Liver (tissue), 9 donors: ENCODE results near the gene ZNF79. TPM values are rescaled to one million over a fixed set of nuclear protein-coding genes. Genes with fewer than 3 reads are reported as not detected.

Source experiments
- DNase-seq: peaks from one replicate; pipeline ENCODE4 v3.0.0-alpha.2; 2017; ENCODE audit warnings: low spot score
- H3K27ac ChIP-seq, 2 donors: one replicate each; pipeline ENCODE4 v1.7.0; 2013; ENCODE audit warnings: inconsistent platforms in 2 of 2, low read length in 2 of 2, control low read depth in 1 of 2, low read depth in 1 of 2, mild to moderate bottlenecking in 1 of 2
- H3K27me3 ChIP-seq, 4 donors: one replicate each; pipeline versions ENCODE4 v1.6.1 to v1.7.0; 2013; ENCODE audit warnings: low read length in 3 of 4, inconsistent platforms in 1 of 4, mild to moderate bottlenecking in 1 of 4, moderate library complexity in 1 of 4; ENCODE audit not compliant: control insufficient read depth in 4 of 4, insufficient read depth in 4 of 4
- H3K36me3 ChIP-seq, 4 donors: one replicate each; pipeline versions ENCODE4 v1.6.1 to v1.7.0; 2013; ENCODE audit warnings: low read length in 3 of 4, mild to moderate bottlenecking in 3 of 4, low read depth in 1 of 4, moderate library complexity in 1 of 4; ENCODE audit not compliant: control insufficient read depth in 4 of 4, insufficient read depth in 3 of 4
- H3K4me1 ChIP-seq, 4 donors: one replicate each; pipeline versions ENCODE4 v1.6.1 to v1.7.0; 2013; ENCODE audit warnings: low read length in 3 of 4, mild to moderate bottlenecking in 3 of 4, moderate library complexity in 1 of 4; ENCODE audit not compliant: control insufficient read depth in 4 of 4, insufficient read depth in 4 of 4
- H3K4me3 ChIP-seq, 3 donors: one replicate each; pipeline versions ENCODE4 v1.6.1 to v1.7.0; 2013; ENCODE audit warnings: low read length in 3 of 3, control low read depth in 1 of 3, low read depth in 1 of 3, mild to moderate bottlenecking in 1 of 3
- H3K9ac ChIP-seq, 2 donors: one replicate each; pipeline ENCODE4 v1.7.0; 2013; ENCODE audit warnings: low read length in 2 of 2, mild to moderate bottlenecking in 2 of 2, moderate library complexity in 2 of 2, control low read depth in 1 of 2, low read depth in 1 of 2
- H3K9me3 ChIP-seq, 4 donors: one replicate each; pipeline versions ENCODE4 v1.6.1 to v1.7.0; 2013; ENCODE audit warnings: low read length in 3 of 4; ENCODE audit not compliant: control insufficient read depth in 4 of 4
- EGR1 ChIP-seq, 2 donors: IDR thresholded peaks; 2 replicates each; pipeline ENCODE4 v1.6.1; 2016 to 2018; ENCODE audit warnings: antibody characterized with exemption in 2 of 2, low read depth in 2 of 2
- FOXA1 ChIP-seq: IDR thresholded peaks from 2 replicates; pipeline ENCODE4 v1.6.1; 2016; ENCODE audit warnings: antibody characterized with exemption
- FOXA2 ChIP-seq: IDR thresholded peaks from 2 replicates; pipeline ENCODE4 v1.6.1; 2016; ENCODE audit warnings: antibody characterized with exemption
- GABPA ChIP-seq, 2 donors: IDR thresholded peaks in 1 of 2; conservative IDR thresholded peaks in 1 of 2; 2 replicates each; pipeline ENCODE4 v1.6.1; 2016; ENCODE audit warnings: antibody characterized with exemption in 2 of 2, mild to moderate bottlenecking in 1 of 2, moderate library complexity in 1 of 2
- HNF4A ChIP-seq, 2 donors: conservative IDR thresholded peaks; 2 replicates each; pipeline ENCODE4 v1.6.1; 2016; ENCODE audit warnings: antibody characterized with exemption in 2 of 2, mild to moderate bottlenecking in 2 of 2
- HNF4G ChIP-seq: IDR thresholded peaks from 2 replicates; pipeline ENCODE4 v1.6.1; 2016; ENCODE audit warnings: antibody characterized with exemption
- JUND ChIP-seq, 2 donors: IDR thresholded peaks; 2 replicates each; pipeline ENCODE4 v1.6.1; 2016; ENCODE audit warnings: antibody characterized with exemption in 2 of 2
- NR2F2 ChIP-seq: IDR thresholded peaks from 2 replicates; pipeline ENCODE4 v1.6.1; 2016; ENCODE audit warnings: antibody characterized with exemption
- RAD21 ChIP-seq, 2 donors: IDR thresholded peaks; 2 replicates each; pipeline ENCODE4 v1.6.1; 2016; ENCODE audit warnings: antibody characterized with exemption in 2 of 2, mild to moderate bottlenecking in 2 of 2
- RXRA ChIP-seq, 2 donors: IDR thresholded peaks; 2 replicates each; pipeline ENCODE4 v1.6.1; 2017 to 2018; ENCODE audit warnings: antibody characterized with exemption in 2 of 2, mild to moderate bottlenecking in 1 of 2
- SP1 ChIP-seq: IDR thresholded peaks from 2 replicates; pipeline ENCODE4 v1.6.1; 2018; ENCODE audit warnings: antibody characterized with exemption, mild to moderate bottlenecking
- TAF1 ChIP-seq: conservative IDR thresholded peaks from 2 replicates; pipeline ENCODE4 v1.6.1; 2016; ENCODE audit warnings: antibody characterized with exemption, mild to moderate bottlenecking
- YY1 ChIP-seq: IDR thresholded peaks from 2 replicates; pipeline ENCODE4 v1.6.1; 2016; ENCODE audit warnings: antibody characterized with exemption, mild to moderate bottlenecking
- WGBS: extraction: QIAGEN DNeasy Blood & Tissue Kit; methylation state at CpG from one replicate; pipeline ENCODE4 v1.1.7; 2013; 5-methylcytosine and 5-hydroxymethylcytosine counted together
- polyA plus RNA-seq, 2 donors: library from polyadenylated mRNA; stranded (reverse) in 1 of 2; unstranded in 1 of 2; fragments of 200-250 nt in 1 of 2; fragments of >200 nt in 1 of 2; fragmentation: Nextera tagmentation in 1 of 2; extraction: Ambion mirVana in 1 of 2; gene quantifications; one replicate each; pipeline versions ENCODE4 v1.2.1 to v1.2.3, GENCODE V29; 2013 to 2015
- total RNA-seq, 2 donors: library from RNA; depleted of rRNA; stranded (reverse); fragments of >200 nt; gene quantifications; one replicate each; pipeline ENCODE4 v1.2.3, GENCODE V29; 2014
- TF ChIP-seq, protein P1 (sequence below): fragments of 150-350 bp; IDR thresholded peaks from 2 replicates; pipeline ENCODE4 v1.5.1; 2017; ENCODE audit warnings: improper control_type of control experiment, low read depth, low read length; ENCODE audit not compliant: missing input control
- TF ChIP-seq, protein P2 (sequence below): IDR thresholded peaks from 2 replicates; pipeline ENCODE4 v1.6.1; 2016; ENCODE audit warnings: antibody characterized with exemption
- TF ChIP-seq, protein P3 (sequence below): IDR thresholded peaks from 2 replicates; pipeline ENCODE4 v1.6.1; 2016; ENCODE audit warnings: antibody characterized with exemption, mild to moderate bottlenecking
- TF ChIP-seq, protein P4 (sequence below): IDR thresholded peaks from 2 replicates; pipeline ENCODE4 v1.6.1; 2016; ENCODE audit warnings: antibody characterized with exemption
- TF ChIP-seq, protein P5 (sequence below): IDR thresholded peaks from 2 replicates; pipeline ENCODE4 v1.6.1; 2016; ENCODE audit warnings: antibody characterized with exemption
- donor health status: healthy.
- donor health status: healthy.
- donor health status: healthy.
- donor health status: healthy.
- donor health status: healthy.

ZNF79 gene
- total and polyA plus RNA-seq, 4 donors: 2.2 to 6.9 (median 4.2) TPM

DNA sequence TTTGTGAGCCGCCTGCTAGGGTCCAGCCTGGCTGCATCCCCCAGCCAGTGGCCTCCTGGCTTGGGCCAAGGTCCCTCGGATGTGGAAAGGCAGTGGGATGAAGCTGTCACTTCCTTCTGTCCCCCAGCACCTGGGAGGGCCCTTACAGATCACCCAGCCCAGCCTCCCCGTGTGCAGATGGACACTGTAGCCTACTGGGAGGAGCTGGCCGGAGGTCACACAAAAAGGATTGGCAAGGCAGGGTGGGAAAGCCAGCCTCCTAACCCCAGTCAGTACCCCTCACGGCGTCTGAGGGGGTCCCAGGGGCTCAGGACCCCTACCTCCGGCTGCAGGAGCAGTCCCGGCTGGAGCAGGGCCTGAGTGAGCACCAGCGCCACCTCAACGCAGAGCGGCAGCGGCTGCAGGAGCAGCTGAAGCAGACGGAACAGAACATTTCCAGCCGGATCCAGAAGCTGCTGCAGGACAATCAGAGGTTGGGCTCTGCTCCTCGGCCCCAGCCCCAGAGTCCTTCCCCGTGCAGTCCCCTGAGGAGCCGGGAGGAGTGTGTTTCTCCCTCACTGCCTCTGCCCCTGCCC is 55.4 kb downstream of the ZNF79 start:
- no peaks in the 10 kb centered on the region for H3K4me1 ChIP-seq
- H3K27ac ChIP-seq: no peak overlapping the region
- H3K4me3 ChIP-seq: no peak overlapping the region
- no peaks in the 10 kb centered on the region for H3K27me3 ChIP-seq
- no peaks in the 10 kb centered on the region for H3K9me3 ChIP-seq
- WGBS: 93% methylated on average over 17 of the region's 17 CpGs
- no peak for TF ChIP-seq FOXA1
- DNase-seq: no peak
- H3K36me3 ChIP-seq: peaks cover 13 to 55% (median 29%) of the 10 kb centered on the region in 4 donors
- H3K9ac ChIP-seq: no peak overlapping the region

DNA sequence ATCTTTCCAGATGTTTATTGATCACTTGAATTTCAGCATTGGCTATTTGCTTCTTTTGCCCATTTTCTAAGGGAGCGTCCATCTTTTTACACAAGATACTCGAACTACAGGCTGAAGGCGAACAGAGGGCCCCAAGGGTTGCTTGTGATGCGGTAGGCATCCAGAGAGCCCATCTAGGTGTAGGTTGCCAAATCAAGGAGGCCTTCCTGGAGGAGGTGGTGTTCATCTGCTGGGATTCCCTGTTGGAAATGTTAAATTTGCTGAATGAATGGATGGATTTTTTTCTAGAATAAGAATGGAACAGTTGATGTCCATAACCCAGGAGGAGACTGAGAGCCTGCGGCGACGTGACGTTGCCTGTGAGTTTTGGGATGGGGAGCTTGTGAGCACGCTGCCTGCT is 58.5 kb downstream of the ZNF79 start:
- WGBS: 97% methylated on average over 9 of the region's 9 CpGs
- H3K4me3 ChIP-seq: no peak overlapping the region
- H3K4me1 ChIP-seq: no peaks in the 10 kb centered on the region
- no peaks in the 10 kb centered on the region for H3K9me3 ChIP-seq
- no peak overlapping the region for H3K9ac ChIP-seq
- H3K36me3 ChIP-seq: peaks cover 16 to 67% (median 37%) of the 10 kb centered on the region in 4 donors
- H3K27ac ChIP-seq: no peak overlapping the region
- TF ChIP-seq HNF4A (conservative IDR thresholded peaks at IDR 0.05) (no peak), RAD21 (IDR thresholded peaks at IDR 0.05) (no peak), FOXA2 (no peak), GABPA (IDR thresholded peaks at IDR 0.05 in 1 of 2, conservative IDR thresholded peaks at IDR 0.05 in 1 of 2) (no peak), NR2F2 (no peak), YY1 (no peak), EGR1 (IDR thresholded peaks at IDR 0.05; ENCODE audit: low read depth in 2 of 2) (no peak), TAF1 (no peak), FOXA1 (no peak), SP1 (no peak), JUND (IDR thresholded peaks at IDR 0.05) (no peak), RXRA (IDR thresholded peaks at IDR 0.05) (no peak), HNF4G (no peak)
- TF ChIP-seq, protein P1, sequence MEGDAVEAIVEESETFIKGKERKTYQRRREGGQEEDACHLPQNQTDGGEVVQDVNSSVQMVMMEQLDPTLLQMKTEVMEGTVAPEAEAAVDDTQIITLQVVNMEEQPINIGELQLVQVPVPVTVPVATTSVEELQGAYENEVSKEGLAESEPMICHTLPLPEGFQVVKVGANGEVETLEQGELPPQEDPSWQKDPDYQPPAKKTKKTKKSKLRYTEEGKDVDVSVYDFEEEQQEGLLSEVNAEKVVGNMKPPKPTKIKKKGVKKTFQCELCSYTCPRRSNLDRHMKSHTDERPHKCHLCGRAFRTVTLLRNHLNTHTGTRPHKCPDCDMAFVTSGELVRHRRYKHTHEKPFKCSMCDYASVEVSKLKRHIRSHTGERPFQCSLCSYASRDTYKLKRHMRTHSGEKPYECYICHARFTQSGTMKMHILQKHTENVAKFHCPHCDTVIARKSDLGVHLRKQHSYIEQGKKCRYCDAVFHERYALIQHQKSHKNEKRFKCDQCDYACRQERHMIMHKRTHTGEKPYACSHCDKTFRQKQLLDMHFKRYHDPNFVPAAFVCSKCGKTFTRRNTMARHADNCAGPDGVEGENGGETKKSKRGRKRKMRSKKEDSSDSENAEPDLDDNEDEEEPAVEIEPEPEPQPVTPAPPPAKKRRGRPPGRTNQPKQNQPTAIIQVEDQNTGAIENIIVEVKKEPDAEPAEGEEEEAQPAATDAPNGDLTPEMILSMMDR: no peak
- TF ChIP-seq, protein P2, sequence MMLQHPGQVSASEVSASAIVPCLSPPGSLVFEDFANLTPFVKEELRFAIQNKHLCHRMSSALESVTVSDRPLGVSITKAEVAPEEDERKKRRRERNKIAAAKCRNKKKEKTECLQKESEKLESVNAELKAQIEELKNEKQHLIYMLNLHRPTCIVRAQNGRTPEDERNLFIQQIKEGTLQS: no peak
- TF ChIP-seq, protein P3, sequence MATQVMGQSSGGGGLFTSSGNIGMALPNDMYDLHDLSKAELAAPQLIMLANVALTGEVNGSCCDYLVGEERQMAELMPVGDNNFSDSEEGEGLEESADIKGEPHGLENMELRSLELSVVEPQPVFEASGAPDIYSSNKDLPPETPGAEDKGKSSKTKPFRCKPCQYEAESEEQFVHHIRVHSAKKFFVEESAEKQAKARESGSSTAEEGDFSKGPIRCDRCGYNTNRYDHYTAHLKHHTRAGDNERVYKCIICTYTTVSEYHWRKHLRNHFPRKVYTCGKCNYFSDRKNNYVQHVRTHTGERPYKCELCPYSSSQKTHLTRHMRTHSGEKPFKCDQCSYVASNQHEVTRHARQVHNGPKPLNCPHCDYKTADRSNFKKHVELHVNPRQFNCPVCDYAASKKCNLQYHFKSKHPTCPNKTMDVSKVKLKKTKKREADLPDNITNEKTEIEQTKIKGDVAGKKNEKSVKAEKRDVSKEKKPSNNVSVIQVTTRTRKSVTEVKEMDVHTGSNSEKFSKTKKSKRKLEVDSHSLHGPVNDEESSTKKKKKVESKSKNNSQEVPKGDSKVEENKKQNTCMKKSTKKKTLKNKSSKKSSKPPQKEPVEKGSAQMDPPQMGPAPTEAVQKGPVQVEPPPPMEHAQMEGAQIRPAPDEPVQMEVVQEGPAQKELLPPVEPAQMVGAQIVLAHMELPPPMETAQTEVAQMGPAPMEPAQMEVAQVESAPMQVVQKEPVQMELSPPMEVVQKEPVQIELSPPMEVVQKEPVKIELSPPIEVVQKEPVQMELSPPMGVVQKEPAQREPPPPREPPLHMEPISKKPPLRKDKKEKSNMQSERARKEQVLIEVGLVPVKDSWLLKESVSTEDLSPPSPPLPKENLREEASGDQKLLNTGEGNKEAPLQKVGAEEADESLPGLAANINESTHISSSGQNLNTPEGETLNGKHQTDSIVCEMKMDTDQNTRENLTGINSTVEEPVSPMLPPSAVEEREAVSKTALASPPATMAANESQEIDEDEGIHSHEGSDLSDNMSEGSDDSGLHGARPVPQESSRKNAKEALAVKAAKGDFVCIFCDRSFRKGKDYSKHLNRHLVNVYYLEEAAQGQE: no peak
- TF ChIP-seq, protein P4, sequence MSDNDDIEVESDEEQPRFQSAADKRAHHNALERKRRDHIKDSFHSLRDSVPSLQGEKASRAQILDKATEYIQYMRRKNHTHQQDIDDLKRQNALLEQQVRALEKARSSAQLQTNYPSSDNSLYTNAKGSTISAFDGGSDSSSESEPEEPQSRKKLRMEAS: no peak
- TF ChIP-seq, protein P5, sequence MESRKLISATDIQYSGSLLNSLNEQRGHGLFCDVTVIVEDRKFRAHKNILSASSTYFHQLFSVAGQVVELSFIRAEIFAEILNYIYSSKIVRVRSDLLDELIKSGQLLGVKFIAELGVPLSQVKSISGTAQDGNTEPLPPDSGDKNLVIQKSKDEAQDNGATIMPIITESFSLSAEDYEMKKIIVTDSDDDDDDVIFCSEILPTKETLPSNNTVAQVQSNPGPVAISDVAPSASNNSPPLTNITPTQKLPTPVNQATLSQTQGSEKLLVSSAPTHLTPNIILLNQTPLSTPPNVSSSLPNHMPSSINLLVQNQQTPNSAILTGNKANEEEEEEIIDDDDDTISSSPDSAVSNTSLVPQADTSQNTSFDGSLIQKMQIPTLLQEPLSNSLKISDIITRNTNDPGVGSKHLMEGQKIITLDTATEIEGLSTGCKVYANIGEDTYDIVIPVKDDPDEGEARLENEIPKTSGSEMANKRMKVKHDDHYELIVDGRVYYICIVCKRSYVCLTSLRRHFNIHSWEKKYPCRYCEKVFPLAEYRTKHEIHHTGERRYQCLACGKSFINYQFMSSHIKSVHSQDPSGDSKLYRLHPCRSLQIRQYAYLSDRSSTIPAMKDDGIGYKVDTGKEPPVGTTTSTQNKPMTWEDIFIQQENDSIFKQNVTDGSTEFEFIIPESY: no peak
- no peak for DNase-seq
- no peaks in the 10 kb centered on the region for H3K27me3 ChIP-seq
